ENCODE measurements around the gene GLP2R.

DNA sequence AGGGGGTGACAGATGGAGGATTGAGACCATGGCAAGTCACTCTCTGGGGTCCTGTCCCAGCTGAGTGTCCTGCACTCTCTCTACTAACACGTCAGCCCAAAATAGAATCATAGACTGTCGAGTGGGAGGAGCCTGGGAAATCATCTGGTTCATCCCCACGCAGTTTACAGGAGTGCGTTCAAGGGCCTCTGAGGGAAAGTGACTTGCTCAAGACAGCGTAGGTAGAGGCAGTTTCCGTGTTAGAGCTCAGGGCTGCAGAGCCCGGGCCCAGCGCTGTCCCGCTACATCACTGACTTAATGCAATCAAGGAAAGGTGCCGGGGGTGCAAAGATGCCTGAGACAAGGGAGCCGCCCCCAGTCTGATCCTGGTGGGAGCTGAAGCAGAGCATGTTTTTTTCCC lies 14.2 kb upstream of the GLP2R start:
- TF ChIP-seq SMC3 (conservative IDR thresholded peaks at IDR 0.05; ENCODE audit: poor library complexity), result no peak
- TF ChIP-seq, protein P1, sequence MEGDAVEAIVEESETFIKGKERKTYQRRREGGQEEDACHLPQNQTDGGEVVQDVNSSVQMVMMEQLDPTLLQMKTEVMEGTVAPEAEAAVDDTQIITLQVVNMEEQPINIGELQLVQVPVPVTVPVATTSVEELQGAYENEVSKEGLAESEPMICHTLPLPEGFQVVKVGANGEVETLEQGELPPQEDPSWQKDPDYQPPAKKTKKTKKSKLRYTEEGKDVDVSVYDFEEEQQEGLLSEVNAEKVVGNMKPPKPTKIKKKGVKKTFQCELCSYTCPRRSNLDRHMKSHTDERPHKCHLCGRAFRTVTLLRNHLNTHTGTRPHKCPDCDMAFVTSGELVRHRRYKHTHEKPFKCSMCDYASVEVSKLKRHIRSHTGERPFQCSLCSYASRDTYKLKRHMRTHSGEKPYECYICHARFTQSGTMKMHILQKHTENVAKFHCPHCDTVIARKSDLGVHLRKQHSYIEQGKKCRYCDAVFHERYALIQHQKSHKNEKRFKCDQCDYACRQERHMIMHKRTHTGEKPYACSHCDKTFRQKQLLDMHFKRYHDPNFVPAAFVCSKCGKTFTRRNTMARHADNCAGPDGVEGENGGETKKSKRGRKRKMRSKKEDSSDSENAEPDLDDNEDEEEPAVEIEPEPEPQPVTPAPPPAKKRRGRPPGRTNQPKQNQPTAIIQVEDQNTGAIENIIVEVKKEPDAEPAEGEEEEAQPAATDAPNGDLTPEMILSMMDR (IDR thresholded peaks at IDR 0.05; ENCODE audit: poor library complexity, severe bottlenecking), result no peak
- TF ChIP-seq RAD21 (conservative IDR thresholded peaks at IDR 0.05), result no peak
- TF ChIP-seq POLR2AphosphoS5 (IDR thresholded peaks at IDR 0.05), result no peak
